Measurements from ENCODE around the gene KRTAP10-2.

- TF ChIP-seq, protein P1, sequence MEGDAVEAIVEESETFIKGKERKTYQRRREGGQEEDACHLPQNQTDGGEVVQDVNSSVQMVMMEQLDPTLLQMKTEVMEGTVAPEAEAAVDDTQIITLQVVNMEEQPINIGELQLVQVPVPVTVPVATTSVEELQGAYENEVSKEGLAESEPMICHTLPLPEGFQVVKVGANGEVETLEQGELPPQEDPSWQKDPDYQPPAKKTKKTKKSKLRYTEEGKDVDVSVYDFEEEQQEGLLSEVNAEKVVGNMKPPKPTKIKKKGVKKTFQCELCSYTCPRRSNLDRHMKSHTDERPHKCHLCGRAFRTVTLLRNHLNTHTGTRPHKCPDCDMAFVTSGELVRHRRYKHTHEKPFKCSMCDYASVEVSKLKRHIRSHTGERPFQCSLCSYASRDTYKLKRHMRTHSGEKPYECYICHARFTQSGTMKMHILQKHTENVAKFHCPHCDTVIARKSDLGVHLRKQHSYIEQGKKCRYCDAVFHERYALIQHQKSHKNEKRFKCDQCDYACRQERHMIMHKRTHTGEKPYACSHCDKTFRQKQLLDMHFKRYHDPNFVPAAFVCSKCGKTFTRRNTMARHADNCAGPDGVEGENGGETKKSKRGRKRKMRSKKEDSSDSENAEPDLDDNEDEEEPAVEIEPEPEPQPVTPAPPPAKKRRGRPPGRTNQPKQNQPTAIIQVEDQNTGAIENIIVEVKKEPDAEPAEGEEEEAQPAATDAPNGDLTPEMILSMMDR (IDR thresholded peaks at IDR 0.05): no peak
- no peak for TF ChIP-seq POLR2A (IDR thresholded peaks at IDR 0.05)
These were observed 25.8 kb downstream of the KRTAP10-2 start for GRCh38 chr21:44525391-44526095.

Measured in heart left ventricle (tissue), 13 donors.